SK-N-SH treated with all-trans-retinoic acid at 6 μM for 48 hours (cell line): ENCODE data around the gene CYBA.

ENCODE experiments used
- ESRRG ChIP-seq: fragments of 250-450 bp; sonication (Bioruptor Pico); IDR thresholded peaks from 2 replicates; pipeline ENCODE4 v1.6.1; 2021; ENCODE audit warnings: mild to moderate bottlenecking
- RARB ChIP-seq: fragments of 250-450 bp; sonication (Bioruptor Pico); IDR thresholded peaks from 2 replicates; pipeline ENCODE4 v1.8.0; 2021; ENCODE audit warnings: mild to moderate bottlenecking, moderate library complexity
- ZFP30 ChIP-seq: fragments of 450-650 bp; formaldehyde crosslinking; IDR thresholded peaks from 2 replicates; pipeline ENCODE4 v1.5.0; 2022; ENCODE audit warnings: mild to moderate bottlenecking, moderate library complexity

- TF ChIP-seq RARB = no peak
- no peak for TF ChIP-seq ESRRG (CRISPR knock-in tag)
- no peak for TF ChIP-seq ZFP30
These were observed 19.5 kb downstream of the CYBA start for GRCh38 chr16:88631384-88631783.
